NCI-H446 treated with DMSO at 0.1 percent for 48 hours (cell line): ENCODE data around the gene TIRAP.

Experiments
- DNase-seq: peaks from one replicate; lab custom pipeline; 2025; lab: John Stamatoyannopoulos, UW

TIRAP gene

DNA sequence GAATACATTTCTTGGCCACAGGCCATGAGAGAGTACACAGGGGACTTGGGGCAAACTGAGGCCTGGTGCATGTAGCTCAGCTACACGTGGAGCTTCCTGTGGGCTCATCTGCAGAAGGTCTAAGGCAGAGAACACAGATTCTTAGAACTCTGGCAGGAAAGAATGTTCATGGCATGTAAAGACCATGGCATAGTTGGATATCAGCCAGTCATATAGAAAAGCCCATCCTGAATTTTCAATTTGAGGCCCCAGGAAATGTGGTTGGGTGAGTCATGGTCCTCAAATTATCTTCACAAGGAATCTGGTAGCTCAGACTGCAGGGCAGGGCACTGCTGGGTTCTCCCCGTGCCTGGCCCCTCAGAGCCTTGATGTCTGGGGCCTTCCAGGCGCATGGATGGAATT, 58.9 kb downstream of the TIRAP start:
- DNase-seq = no peak

DNA sequence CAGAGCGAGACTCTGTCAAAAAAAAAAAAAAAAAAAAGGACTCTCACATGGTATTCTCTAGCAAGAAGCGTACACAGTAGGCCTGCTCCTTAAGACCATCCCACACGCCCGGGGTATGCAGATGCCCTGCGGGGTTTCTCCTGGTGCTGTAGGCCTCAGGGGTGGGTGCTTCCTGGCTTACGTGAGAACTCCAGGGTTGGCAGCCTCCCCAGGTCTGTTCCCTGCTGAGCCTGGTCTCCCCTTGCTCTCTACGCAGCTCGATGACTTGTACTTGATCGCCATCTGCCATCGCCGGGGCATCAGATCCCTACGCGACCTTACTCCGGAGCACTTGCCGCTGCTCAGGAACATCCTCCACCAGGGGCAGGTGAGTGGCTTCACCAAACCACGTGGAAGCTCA, 60.2 kb downstream of the TIRAP start:
- no peak for DNase-seq
